Prostate gland (tissue), 2 donors: ENCODE data around the gene SNX9.

Experiments used
- POLR2A ChIP-seq: fragments of 450-650 bp; IDR thresholded peaks from one replicate; pipeline ENCODE4 v1.6.1; 2016; ENCODE audit warnings: antibody characterized with exemption, mild to moderate bottlenecking
- TF ChIP-seq, protein P1 (sequence below), 4 experiments: fragments of 200-600 bp in 2 of 4; fragments of 450-650 bp in 2 of 4; sonication (generic) in 2 of 4; IDR thresholded peaks; 1 replicate in 3 of 4; 2 replicates in 1 of 4; pipeline ENCODE4 v1.5.1; 2016 to 2019; ENCODE audit warnings: antibody characterized with exemption in 4 of 4, mild to moderate bottlenecking in 2 of 4, moderate library complexity in 2 of 4

DNA sequence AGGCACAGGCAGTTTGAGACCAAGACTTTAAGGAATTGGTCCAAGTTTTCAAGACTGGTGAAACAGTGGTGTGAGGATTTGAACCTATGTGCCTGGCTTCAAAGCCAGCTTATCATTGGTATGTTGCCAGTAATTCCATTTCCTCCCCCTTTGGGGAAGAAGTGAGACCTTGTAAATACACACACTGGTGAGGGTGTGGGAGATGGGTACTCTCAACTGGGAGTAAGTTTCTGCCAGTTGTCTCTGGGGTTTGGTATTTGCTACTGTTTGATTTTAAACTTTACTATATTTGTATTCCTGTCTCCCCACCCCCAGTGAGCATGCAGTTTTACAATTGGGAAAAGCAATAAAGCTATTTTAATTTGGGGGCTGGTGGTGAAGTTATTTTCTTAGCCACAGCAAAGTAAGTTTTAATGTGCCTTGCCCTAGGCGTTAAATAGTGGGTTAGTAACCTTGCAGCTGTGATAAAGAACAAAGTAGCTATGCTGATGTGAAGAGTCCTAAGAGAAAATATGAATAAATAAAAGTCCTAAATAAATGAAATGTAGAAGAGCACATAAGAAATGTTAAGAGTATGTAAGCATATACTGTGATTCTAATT lies 31.0 kb downstream of the SNX9 start:
- TF ChIP-seq, protein P1, sequence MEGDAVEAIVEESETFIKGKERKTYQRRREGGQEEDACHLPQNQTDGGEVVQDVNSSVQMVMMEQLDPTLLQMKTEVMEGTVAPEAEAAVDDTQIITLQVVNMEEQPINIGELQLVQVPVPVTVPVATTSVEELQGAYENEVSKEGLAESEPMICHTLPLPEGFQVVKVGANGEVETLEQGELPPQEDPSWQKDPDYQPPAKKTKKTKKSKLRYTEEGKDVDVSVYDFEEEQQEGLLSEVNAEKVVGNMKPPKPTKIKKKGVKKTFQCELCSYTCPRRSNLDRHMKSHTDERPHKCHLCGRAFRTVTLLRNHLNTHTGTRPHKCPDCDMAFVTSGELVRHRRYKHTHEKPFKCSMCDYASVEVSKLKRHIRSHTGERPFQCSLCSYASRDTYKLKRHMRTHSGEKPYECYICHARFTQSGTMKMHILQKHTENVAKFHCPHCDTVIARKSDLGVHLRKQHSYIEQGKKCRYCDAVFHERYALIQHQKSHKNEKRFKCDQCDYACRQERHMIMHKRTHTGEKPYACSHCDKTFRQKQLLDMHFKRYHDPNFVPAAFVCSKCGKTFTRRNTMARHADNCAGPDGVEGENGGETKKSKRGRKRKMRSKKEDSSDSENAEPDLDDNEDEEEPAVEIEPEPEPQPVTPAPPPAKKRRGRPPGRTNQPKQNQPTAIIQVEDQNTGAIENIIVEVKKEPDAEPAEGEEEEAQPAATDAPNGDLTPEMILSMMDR (IDR thresholded peaks at IDR 0.05) = no peak
- TF ChIP-seq POLR2A = no peak
